Activated CD4-positive, CD25-positive, alpha-beta regulatory T cell treated with anti-CD3 and anti-CD28 coated beads, Interleukin-2, amount 50 U/mL, for 72 hours (primary cell): Measurements from ENCODE around the gene LYPD6B.

Experiments
- DNase-seq: peaks from one replicate; pipeline ENCODE4 v3.0.0; 2021

LYPD6B gene

DNA sequence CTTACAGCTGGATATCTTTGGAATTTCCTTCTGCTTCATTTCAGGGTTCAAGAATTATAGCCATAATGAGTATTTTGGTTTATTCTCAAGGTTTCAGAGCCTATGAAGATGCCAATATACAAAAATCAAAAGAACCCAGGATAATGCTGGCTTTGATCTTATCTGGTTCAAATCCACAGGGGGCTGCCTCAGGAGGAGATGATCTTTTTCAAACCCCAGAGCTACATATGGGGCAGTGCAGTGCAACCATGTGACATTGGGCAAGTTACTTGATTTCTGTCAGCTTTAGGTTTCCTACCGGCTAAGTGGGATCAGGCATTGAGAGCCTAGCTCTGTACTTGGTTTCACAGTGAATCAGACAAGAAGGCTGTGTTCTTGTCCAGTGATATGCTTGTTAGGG lies 23.0 kb upstream of the LYPD6B start:
- no peak for DNase-seq

DNA sequence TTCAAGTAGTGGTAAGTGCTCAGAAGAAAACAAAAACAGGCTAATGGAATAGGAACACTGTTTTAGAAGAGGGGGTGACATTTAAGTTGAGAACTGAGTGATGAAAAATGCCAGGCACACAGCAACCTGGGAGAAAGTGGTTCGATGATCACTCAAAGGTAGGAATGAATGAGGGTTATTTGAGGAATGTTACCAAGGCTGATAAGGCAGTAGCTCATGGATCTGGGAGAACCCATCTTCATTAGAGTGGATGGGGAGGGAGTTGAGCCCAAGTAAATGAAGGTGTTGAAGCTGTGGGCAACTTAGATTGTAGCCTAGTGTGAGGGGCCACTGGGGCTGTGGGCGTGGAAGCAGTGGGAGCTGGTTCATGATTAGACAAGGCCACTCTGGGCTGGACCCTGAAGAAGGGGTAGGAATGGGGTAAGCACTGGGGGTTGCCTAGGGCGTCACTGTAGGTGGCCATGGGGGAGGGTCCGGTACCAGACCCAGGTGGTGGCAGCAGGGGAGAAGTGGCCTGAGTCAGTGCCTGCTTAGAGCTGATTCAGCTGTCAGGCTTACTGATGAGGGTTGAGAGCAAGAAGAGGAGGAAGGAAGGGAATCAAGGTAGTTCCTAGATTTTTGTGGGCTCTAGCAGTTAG lies 22.5 kb upstream of the LYPD6B start:
- no peak for DNase-seq

- DNase-seq: peak; percentile 74
These were observed 21.1 kb upstream of the LYPD6B start for GRCh38 chr2:149017116-149017985.

DNA sequence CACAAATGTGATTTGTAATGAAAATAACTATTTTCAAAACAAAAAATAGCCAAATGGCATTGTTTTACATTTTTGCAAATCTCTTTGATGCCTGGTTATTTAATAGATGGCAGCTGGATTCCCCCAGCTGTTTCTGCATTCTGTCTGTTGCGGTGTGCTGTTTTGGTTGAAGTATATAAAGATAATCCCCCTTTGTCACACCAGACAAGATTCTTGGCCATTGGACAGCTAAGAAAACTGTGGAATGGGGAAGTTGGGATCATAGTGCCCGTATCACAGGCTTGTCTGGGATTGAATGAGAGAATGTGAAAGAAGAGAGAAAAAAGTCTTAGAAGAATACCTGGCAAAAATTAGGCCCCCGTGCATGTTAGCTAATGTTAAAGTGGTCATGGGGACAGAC lies 19.5 kb upstream of the LYPD6B start:
- DNase-seq: no peak

DNA sequence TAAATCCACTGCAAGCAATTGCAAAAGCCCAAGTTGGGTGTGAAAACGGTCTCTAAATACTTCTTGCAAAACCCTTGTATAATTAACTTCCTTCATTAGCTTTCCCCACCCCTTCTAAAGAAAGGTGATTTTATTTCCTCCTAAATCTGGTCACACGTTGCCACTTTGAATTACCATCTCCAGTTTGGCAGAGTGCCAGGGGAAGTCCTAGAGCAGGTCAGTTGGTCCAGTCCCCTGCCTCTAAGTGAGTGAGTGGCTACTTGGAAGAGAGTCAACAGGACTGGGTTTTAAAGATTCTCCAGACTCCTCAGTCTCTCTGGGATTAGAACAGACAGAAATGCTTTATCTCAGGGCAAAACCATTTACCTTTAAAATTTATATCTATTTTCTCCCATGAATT lies 18.7 kb upstream of the LYPD6B start:
- no peak for DNase-seq

DNA sequence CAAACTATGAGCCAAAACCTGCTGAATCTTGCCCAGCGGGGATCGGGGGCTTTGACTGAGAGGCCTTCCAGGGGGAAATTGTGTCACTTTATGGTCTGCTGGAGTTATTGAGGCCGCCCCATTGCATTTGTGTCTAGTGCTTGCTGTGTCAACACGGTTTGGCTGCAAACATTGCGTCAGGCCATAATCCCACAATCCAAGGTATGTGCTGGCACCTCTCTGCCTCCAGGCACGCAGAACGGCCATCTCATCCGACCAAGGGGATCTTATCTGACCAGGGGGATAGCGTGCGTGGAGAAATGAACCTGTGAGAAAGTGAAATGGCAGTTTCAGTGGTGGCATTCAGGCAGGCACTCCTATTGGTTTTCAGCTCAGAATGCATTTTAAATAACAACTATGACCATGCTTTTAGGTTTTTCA lies 18.1 kb upstream of the LYPD6B start:
- no peak for DNase-seq

- no peak for DNase-seq
These were observed 17.2 kb upstream of the LYPD6B start for GRCh38 chr2:149021271-149021719.

DNA sequence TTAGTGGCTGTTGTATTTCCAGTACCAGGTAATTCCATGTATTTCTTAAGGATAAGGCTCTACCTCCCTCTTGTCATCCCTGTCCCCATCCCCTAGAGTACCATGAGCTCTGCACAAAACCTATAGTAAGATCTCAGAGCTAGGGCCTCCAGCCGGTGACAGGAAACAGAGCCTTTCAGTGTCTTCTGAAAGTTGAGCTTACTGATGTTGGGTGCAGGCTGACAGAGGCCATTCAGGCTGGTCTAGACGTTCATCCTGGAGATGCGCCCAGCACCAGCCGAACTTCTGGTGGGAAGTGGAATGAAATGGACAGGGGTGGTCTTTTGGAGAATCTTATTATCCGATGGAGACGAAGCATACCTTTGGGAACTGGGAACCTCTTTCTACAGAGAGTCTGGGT lies 16.7 kb upstream of the LYPD6B start:
- no peak for DNase-seq

DNA sequence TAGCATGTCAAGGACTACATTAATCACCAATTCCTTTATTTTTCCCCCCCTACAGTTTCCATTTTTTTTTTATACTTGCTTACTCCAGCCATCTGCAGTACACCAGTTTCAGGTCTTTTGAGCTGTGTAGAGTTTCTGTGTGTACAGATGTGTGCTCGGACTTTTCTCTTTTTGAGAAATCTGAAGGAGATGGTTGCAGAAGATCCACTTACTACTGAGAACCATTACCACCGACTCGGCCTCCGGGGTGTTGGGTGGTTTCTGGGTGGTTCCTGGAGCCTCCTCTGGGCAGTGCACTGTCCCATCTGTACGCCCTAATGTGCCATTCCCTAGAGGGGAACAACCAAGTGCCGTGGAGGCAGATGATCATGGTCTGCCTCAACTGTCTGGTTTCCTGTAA lies 15.4 kb upstream of the LYPD6B start:
- no peak for DNase-seq

GRCh38 chr2:149027590-149028250 lies 10.8 kb upstream of the LYPD6B start:
- no peak for DNase-seq

GRCh38 chr2:149028377-149028776 lies 10.1 kb upstream of the LYPD6B start:
- DNase-seq: no peak

DNA sequence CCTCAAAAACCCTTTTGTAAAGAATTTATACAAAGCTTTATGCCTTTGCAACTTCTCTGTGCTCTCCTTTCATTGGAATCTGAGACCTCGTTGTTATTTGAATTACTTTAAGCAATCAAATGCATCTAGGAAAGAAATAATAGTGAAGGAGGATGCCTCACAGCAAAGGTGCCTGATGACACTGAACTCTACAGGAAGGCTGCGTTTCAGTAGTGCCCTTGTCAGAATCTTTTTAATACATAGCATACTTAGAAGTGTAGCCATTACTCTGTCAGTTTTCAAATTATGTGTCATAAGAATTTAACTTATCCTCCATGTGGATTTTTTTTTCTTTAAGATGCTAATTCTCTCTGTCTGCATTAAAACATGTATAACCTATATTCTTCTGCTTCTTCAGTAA lies 9.6 kb upstream of the LYPD6B start:
- DNase-seq: no peak

GRCh38 chr2:149029307-149029965 lies 9.1 kb upstream of the LYPD6B start:
- no peak for DNase-seq

- no peak for DNase-seq
These were observed 7.1 kb upstream of the LYPD6B start for GRCh38 chr2:149031396-149031795.

- no peak for DNase-seq
These were observed 4.8 kb upstream of the LYPD6B start for GRCh38 chr2:149033716-149034115.

GRCh38 chr2:149034406-149034805 lies 4.1 kb upstream of the LYPD6B start:
- no peak for DNase-seq

GRCh38 chr2:149036507-149037293 lies 1.8 kb upstream of the LYPD6B start:
- DNase-seq: no peak

DNA sequence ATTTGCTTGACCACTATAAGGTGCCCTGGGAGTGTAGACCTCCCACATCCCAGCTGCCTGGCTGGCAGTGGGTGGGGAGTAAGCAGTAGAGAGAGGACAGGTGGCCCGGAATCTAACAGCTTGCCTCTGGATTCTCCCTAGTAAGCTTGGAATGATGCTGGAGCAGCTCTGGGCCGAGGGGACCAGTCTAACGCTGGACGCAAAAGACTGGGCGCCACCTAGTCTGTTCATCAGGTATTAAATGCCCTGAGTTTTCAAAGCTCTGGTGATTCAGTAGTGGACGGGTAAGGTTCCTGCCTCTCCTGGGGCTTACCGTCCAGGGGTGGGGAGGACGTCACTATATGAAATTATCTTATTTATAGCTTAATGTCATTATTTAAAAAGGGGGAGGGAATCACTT lies 648 bp upstream of the LYPD6B start:
- DNase-seq: no peak

DNA sequence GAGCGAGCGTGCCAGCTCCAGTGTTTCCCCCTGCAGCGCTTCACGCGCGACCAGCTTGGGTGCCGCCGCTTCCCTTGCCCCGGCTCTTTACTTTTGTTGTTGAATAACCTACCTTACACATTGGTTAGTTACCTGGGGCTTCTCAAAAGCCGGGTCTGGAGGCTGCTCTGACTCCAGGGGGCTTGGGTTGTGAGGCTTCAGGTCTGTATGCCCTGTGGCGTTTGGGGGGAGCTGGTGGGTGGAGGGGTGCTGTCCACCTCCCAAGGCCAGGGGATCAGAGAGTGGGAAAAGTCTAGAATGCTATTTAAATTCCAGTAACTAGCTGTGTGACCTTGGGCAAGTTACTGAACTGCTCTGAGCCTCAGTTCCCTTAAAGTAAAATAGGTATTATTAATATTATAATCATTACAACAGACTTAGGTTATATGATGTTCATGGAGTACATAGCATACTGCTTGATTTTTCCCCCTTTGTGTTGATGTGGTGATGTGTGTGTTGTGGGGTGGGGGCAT lies 770 bp downstream of the LYPD6B start:
- DNase-seq: no peak

- peak; percentile 52 for DNase-seq
These were observed 2.0 kb downstream of the LYPD6B start for GRCh38 chr2:149040451-149040850.

GRCh38 chr2:149041482-149041881 lies 3.0 kb downstream of the LYPD6B start:
- no peak for DNase-seq

- no peak for DNase-seq
These were observed 4.4 kb downstream of the LYPD6B start for GRCh38 chr2:149042881-149043280.
